ENCODE measurements around the gene CREB5.
A peak's percentile ranks its signal among the peaks of the same experiment; 100 is the strongest.

The CREB5 gene

GRCh38 chr7:28375729-28376128 is 36.6 kb upstream of the CREB5 start:
- DNase-seq (ENCODE audit: low read depth): no peak
- no peak for TF ChIP-seq CTCF (conservative IDR thresholded peaks at IDR 0.05; ENCODE audit: low read length)
- no peak overlapping the region for H3K4me3 ChIP-seq (ENCODE audit: low read length)

- H3K4me3 ChIP-seq (ENCODE audit: low read length): no peak overlapping the region
- DNase-seq (ENCODE audit: low read depth): no peak
- no peak for TF ChIP-seq CTCF (conservative IDR thresholded peaks at IDR 0.05; ENCODE audit: low read length)
These were observed 35.7 kb upstream of the CREB5 start for GRCh38 chr7:28376634-28377033.

GRCh38 chr7:28378574-28379149 is 33.7 kb upstream of the CREB5 start:
- no peak for DNase-seq (ENCODE audit: low read depth)
- no peak for TF ChIP-seq CTCF (conservative IDR thresholded peaks at IDR 0.05; ENCODE audit: low read length)

GRCh38 chr7:28381466-28381865 is 30.9 kb upstream of the CREB5 start:
- TF ChIP-seq CTCF (conservative IDR thresholded peaks at IDR 0.05; ENCODE audit: low read length): no peak
- no peak for DNase-seq (ENCODE audit: low read depth)
- H3K4me3 ChIP-seq (ENCODE audit: low read length): no peak overlapping the region

More at GRCh38 chr7:28378574-28379149, 33.7 kb upstream of the CREB5 start:
- H3K4me3 ChIP-seq (ENCODE audit: low read length): no peak overlapping the region

- no peak overlapping the region for H3K4me3 ChIP-seq (ENCODE audit: low read length)
- no peak for TF ChIP-seq CTCF (conservative IDR thresholded peaks at IDR 0.05; ENCODE audit: low read length)
- DNase-seq (ENCODE audit: low read depth): no peak
These were observed 30.2 kb upstream of the CREB5 start for GRCh38 chr7:28382144-28382543.

- DNase-seq (ENCODE audit: low read depth): no peak
- TF ChIP-seq CTCF (conservative IDR thresholded peaks at IDR 0.05; ENCODE audit: low read length): no peak
- H3K4me3 ChIP-seq (ENCODE audit: low read length): no peak overlapping the region
These were observed 28.3 kb upstream of the CREB5 start for GRCh38 chr7:28383975-28384374.

GRCh38 chr7:28389504-28390395 is 22.6 kb upstream of the CREB5 start:
- peak; percentile 83 for TF ChIP-seq CTCF (conservative IDR thresholded peaks at IDR 0.05; ENCODE audit: low read length)
- DNase-seq (ENCODE audit: low read depth): peak; percentile 68
- peak overlapping the region; percentile 27 for H3K4me3 ChIP-seq (ENCODE audit: low read length)
